DND-41 (cell line): ENCODE measurements around the gene MAST4.

Experiments
- EZH2 ChIP-seq: IDR thresholded peaks from 3 replicates; pipeline ENCODE4 v1.6.1; 2012; ENCODE audit warnings: borderline replicate concordance, low read depth, mild to moderate bottlenecking, moderate library complexity, low read length, inconsistent platforms; ENCODE audit not compliant: severe bottlenecking
- TF ChIP-seq, protein P1 (sequence below): IDR thresholded peaks from 2 replicates; pipeline ENCODE4 v1.5.1; 2012; ENCODE audit warnings: borderline replicate concordance, low read length, moderate library complexity, mild to moderate bottlenecking; ENCODE audit not compliant: poor library complexity, severe bottlenecking; ENCODE audit errors: extremely low read depth

- TF ChIP-seq, protein P1, sequence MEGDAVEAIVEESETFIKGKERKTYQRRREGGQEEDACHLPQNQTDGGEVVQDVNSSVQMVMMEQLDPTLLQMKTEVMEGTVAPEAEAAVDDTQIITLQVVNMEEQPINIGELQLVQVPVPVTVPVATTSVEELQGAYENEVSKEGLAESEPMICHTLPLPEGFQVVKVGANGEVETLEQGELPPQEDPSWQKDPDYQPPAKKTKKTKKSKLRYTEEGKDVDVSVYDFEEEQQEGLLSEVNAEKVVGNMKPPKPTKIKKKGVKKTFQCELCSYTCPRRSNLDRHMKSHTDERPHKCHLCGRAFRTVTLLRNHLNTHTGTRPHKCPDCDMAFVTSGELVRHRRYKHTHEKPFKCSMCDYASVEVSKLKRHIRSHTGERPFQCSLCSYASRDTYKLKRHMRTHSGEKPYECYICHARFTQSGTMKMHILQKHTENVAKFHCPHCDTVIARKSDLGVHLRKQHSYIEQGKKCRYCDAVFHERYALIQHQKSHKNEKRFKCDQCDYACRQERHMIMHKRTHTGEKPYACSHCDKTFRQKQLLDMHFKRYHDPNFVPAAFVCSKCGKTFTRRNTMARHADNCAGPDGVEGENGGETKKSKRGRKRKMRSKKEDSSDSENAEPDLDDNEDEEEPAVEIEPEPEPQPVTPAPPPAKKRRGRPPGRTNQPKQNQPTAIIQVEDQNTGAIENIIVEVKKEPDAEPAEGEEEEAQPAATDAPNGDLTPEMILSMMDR = no peak
- no peak for TF ChIP-seq EZH2
Measured at GRCh38 chr5:67031692-67032091, 435.5 kb downstream of the MAST4 start.
